IPS-15b (cell line): ENCODE data around the gene UBE4B.
"Not testable (repeated sequence)": the region's sequence is repeated elsewhere in the genome, so short reads cannot be mapped to it uniquely, and the experiment has no call there.

ENCODE experiments used
- H3K27me3 ChIP-seq: one replicate; pipeline ENCODE4 v1.6.1; 2013; ENCODE audit warnings: low read length; ENCODE audit not compliant: control insufficient read depth, insufficient read depth
- H3K36me3 ChIP-seq: one replicate; pipeline ENCODE4 v1.6.1; 2013; ENCODE audit warnings: low read length; ENCODE audit not compliant: control insufficient read depth, insufficient read depth
- H3K4me1 ChIP-seq: one replicate; pipeline ENCODE4 v1.6.1; 2013; ENCODE audit warnings: mild to moderate bottlenecking, low read length; ENCODE audit not compliant: control insufficient read depth, insufficient read depth
- H3K4me3 ChIP-seq: one replicate; pipeline ENCODE4 v1.5.1; 2013; ENCODE audit warnings: low read depth, low read length
- H3K9ac ChIP-seq: one replicate; pipeline ENCODE4 v1.6.1; 2013; ENCODE audit warnings: low read depth, mild to moderate bottlenecking, low read length
- H3K9me3 ChIP-seq: one replicate; pipeline ENCODE4 v1.6.1; 2013; ENCODE audit warnings: mild to moderate bottlenecking, low read length; ENCODE audit not compliant: control insufficient read depth, insufficient read depth

The UBE4B gene

GRCh38 chr1:10220657-10221056 lies 187.9 kb downstream of the UBE4B start:
- not testable (repeated sequence) for H3K9me3 ChIP-seq, H3K4me3 ChIP-seq, H3K4me1 ChIP-seq, H3K27me3 ChIP-seq, H3K36me3 ChIP-seq, H3K9ac ChIP-seq

- no peaks in the 10 kb centered on the region for H3K4me1 ChIP-seq
- no peaks in the 10 kb centered on the region for H3K36me3 ChIP-seq
- H3K9me3 ChIP-seq, result no peaks in the 10 kb centered on the region
- H3K27me3 ChIP-seq, result no peaks in the 10 kb centered on the region
- H3K9ac ChIP-seq, result no peak overlapping the region
- H3K4me3 ChIP-seq, result no peak overlapping the region
These were observed 192.8 kb downstream of the UBE4B start for GRCh38 chr1:10225573-10225972.

GRCh38 chr1:10228528-10228927 lies 195.8 kb downstream of the UBE4B start:
- Histone ChIP-seq H3K4me1 (no peaks in the 10 kb centered on the region), H3K9ac (no peak overlapping the region), H3K9me3 (no peaks in the 10 kb centered on the region), H3K27me3 (no peaks in the 10 kb centered on the region), H3K36me3 (no peaks in the 10 kb centered on the region), H3K4me3 (no peak overlapping the region)

GRCh38 chr1:10229903-10230302 lies 197.1 kb downstream of the UBE4B start:
- Histone ChIP-seq H3K4me1 (no peaks in the 10 kb centered on the region), H3K9me3 (no peaks in the 10 kb centered on the region), H3K4me3 (no peak overlapping the region), H3K36me3 (no peaks in the 10 kb centered on the region), H3K9ac (no peak overlapping the region), H3K27me3 (no peaks in the 10 kb centered on the region)
